Measurements from ENCODE around the gene WFDC5.
"Not testable (repeated sequence)": the region's sequence is repeated elsewhere in the genome, so short reads cannot be mapped to it uniquely, and the experiment has no call there.

WFDC5 gene

DNA sequence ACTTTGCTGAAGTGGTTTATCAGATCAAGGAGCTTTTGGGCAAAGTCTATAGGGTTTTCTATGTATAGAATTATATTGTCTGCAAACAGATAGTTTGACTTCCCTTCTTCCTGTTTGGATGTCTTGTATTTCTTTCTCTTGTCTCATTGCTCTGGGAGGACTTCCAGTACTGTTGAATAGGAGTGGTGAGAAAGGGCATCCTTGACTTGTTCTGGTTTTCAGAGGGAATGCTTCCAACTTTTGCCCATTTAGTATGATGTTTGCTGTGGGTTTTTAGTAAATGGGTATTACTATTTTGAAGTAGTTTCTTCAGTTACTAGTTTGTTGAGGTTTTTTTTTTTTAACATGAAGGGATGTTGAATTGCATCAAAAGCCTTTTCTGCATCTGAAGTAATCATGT, 50.2 kb downstream of the WFDC5 start:
- TF ChIP-seq ZFX (IDR thresholded peaks at IDR 0.05), result no peak
- TF ChIP-seq, protein P1, sequence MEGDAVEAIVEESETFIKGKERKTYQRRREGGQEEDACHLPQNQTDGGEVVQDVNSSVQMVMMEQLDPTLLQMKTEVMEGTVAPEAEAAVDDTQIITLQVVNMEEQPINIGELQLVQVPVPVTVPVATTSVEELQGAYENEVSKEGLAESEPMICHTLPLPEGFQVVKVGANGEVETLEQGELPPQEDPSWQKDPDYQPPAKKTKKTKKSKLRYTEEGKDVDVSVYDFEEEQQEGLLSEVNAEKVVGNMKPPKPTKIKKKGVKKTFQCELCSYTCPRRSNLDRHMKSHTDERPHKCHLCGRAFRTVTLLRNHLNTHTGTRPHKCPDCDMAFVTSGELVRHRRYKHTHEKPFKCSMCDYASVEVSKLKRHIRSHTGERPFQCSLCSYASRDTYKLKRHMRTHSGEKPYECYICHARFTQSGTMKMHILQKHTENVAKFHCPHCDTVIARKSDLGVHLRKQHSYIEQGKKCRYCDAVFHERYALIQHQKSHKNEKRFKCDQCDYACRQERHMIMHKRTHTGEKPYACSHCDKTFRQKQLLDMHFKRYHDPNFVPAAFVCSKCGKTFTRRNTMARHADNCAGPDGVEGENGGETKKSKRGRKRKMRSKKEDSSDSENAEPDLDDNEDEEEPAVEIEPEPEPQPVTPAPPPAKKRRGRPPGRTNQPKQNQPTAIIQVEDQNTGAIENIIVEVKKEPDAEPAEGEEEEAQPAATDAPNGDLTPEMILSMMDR (conservative IDR thresholded peaks at IDR 0.05), result no peak
- no peak overlapping the region for H3K27ac ChIP-seq

DNA sequence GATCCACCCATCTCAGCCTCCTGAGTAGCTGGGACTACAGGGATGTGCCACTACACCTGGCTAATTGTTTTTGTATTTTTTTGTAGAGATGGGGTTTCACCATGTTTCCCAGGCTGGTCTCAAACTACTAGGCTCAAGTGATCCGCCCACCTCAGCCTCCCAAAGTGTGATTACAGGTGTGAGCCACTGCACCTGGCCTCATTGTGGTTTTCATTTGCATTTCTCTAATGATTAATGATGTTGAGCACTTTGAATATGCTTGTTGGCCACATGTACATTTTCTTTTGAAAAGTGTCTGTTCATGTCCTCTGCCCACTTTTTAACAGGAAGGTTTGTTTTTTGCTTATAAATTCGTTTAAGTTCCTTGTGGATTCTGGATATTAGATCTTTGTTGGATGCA, 51.9 kb downstream of the WFDC5 start:
- H3K27ac ChIP-seq, result not testable (repeated sequence)

DNA sequence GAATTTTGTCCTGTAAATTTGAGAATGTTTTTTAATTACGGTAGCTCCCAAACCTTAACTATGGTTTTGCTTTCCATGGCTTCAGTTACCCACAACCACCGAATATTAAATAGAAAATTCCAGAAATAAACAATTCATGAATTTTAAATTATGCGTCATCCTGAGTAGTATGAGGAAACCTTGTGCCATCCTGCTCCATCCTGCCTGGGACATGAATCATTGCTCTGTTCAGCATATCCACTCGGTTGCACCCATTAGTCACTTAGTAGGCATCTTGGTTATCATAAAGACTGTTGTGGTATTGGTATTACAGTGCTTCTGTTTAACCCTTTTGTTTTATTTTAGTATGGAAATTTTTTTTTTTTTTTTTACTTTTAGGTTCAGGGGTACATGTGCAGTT, 53.7 kb downstream of the WFDC5 start:
- TF ChIP-seq, protein P1 (conservative IDR thresholded peaks at IDR 0.05), result no peak
- TF ChIP-seq ZFX (IDR thresholded peaks at IDR 0.05), result no peak
- H3K27ac ChIP-seq, result no peak overlapping the region

- no peak overlapping the region for H3K27ac ChIP-seq
- TF ChIP-seq ZFX (IDR thresholded peaks at IDR 0.05), result no peak
- TF ChIP-seq, protein P1 (conservative IDR thresholded peaks at IDR 0.05), result no peak
These were observed 54.7 kb downstream of the WFDC5 start for GRCh38 chr20:45060294-45060693.

All from C4-2B (cell line).